HepG2 (cell line): Measurements from ENCODE around the gene DOCK9.

Experiments used
- HNF4A ChIP-seq: sonication (generic); formaldehyde crosslinking; IDR thresholded peaks from 2 replicates; pipeline ENCODE4 v1.4.0; 2020; ENCODE audit warnings: missing genetic modification reagents
- SP1 ChIP-seq, 2 experiments: fragments of 450-650 bp in 1 of 2; sonication (generic) in 1 of 2; formaldehyde crosslinking in 1 of 2; IDR thresholded peaks; 2 replicates each; pipeline versions ENCODE4 v1.4.0 to v1.6.1; 2016 to 2020; ENCODE audit warnings: missing genetic modification reagents in 1 of 2
- TF ChIP-seq, protein P1 (sequence below): sonication (generic); formaldehyde crosslinking; conservative IDR thresholded peaks from 2 replicates; pipeline ENCODE4 v1.4.0; 2020; ENCODE audit warnings: missing genetic modification reagents

DNA sequence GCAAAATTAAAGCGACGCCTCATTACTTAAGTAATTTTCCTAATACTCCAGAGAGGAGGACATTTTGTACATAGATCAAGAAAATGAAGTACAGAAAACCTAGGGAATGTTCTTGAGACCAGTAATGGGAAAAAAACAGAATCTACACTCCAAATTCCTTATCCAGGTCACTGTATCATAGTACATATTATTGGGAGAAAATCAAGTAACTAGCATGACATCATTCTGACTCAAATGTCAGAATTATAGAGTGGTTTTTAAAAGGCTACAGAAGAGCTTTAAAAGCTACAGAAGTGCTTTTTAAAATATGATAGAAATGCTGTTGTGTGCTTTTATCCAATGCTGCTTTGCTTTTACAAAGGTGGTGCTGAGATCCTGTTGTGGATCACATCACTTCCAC is 139.1 kb downstream of the DOCK9 start:
- TF ChIP-seq, protein P1, sequence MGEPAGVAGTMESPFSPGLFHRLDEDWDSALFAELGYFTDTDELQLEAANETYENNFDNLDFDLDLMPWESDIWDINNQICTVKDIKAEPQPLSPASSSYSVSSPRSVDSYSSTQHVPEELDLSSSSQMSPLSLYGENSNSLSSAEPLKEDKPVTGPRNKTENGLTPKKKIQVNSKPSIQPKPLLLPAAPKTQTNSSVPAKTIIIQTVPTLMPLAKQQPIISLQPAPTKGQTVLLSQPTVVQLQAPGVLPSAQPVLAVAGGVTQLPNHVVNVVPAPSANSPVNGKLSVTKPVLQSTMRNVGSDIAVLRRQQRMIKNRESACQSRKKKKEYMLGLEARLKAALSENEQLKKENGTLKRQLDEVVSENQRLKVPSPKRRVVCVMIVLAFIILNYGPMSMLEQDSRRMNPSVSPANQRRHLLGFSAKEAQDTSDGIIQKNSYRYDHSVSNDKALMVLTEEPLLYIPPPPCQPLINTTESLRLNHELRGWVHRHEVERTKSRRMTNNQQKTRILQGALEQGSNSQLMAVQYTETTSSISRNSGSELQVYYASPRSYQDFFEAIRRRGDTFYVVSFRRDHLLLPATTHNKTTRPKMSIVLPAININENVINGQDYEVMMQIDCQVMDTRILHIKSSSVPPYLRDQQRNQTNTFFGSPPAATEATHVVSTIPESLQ (CRISPR knock-in tag), result no peak
- no peak for TF ChIP-seq HNF4A (CRISPR knock-in tag)
- no peak for TF ChIP-seq SP1 (IDR thresholded peaks at IDR 0.05)
- TF ChIP-seq SP1 (CRISPR knock-in tag; IDR thresholded peaks at IDR 0.05), result no peak
